HCT116 (cell line): ENCODE measurements around the gene GMEB2. TPM values are rescaled to one million over a fixed set of nuclear protein-coding genes. Genes with fewer than 3 reads are reported as not detected.

Experiments
- ATAC-seq: fragments of 200-7000 bp; cut with Tn5 transposase; 2 replicates; pipeline ENCODE4 v1.9.1; 2020; ENCODE audit warnings: mild to moderate bottlenecking, moderate library complexity
- BruUV-seq: library from RNA; stranded (reverse); fragments of 400-500 nt; replicated peaks from 2 replicates; lab custom pipeline; 2021; lab: Mats Ljungman, UMichigan
- CTCF ChIA-PET: fragments of 300-600 bp; sonication (Branson Sonifier 250); formaldehyde crosslinking; loops from one replicate; lab custom pipeline; 2021; ENCODE audit warnings: antibody characterized with exemption; lab: Charles Lee
- POLR2A ChIA-PET: fragments of 300-600, 350-600 bp; sonication (Branson Sonifier 250); formaldehyde crosslinking; loops from one replicate; lab custom pipeline; 2021; ENCODE audit warnings: antibody characterized with exemption; lab: Charles Lee
- RAD21 ChIA-PET, 2 experiments: fragments of 300-600 bp; sonication (Branson Sonifier 250); formaldehyde crosslinking; loops; one replicate each; lab custom pipeline; 2023; ENCODE audit warnings: low total read pairs in 2 of 2; ENCODE audit not compliant: uncharacterized antibody in 2 of 2, unreplicated experiment in 2 of 2, low non-redundant PET in 1 of 2; lab: Charles Lee
- DNase-seq: peaks from one replicate; pipeline ENCODE4 v3.0.0-alpha.2; 2010; ENCODE audit warnings: low read depth, low spot score
- H2AFZ ChIP-seq: fragments of 200-600 bp; shearing (Covaris generic), sonication (generic); 2 replicates; pipeline ENCODE4 v1.6.1; 2017; ENCODE audit warnings: low read depth, mixed run types, mixed read lengths, antibody characterized with exemption, low read length; ENCODE audit not compliant: poor library complexity, severe bottlenecking
- H3K27ac ChIP-seq: 2 replicates; pipeline ENCODE4 v1.5.1; 2012; ENCODE audit warnings: low read depth, low read length
- H3K27me3 ChIP-seq: fragments of 200-600 bp; sonication (generic); 2 replicates; pipeline ENCODE4 v1.6.1; 2016; ENCODE audit warnings: mixed run types, low read length, mixed read lengths; ENCODE audit not compliant: insufficient read depth
- H3K36me3 ChIP-seq, 2 experiments: fragments of 200-500 bp in 1 of 2; fragments of 200-600 bp in 1 of 2; sonication (Bioruptor generic) in 1 of 2; sonication (generic) in 1 of 2; 2 replicates each; pipeline versions ENCODE4 v1.5.1 to v1.6.1; 2014 to 2016; ENCODE audit warnings: low read length in 2 of 2, inconsistent platforms in 1 of 2, mixed read lengths in 1 of 2, mixed run types in 1 of 2; ENCODE audit not compliant: insufficient read depth in 2 of 2, control insufficient read depth in 1 of 2
- H3K4me1 ChIP-seq, 2 experiments: fragments of 200-600 bp in 1 of 2; sonication (generic) in 1 of 2; 2 replicates each; pipeline versions ENCODE4 v1.5.1 to v1.6.1; 2012 to 2017; ENCODE audit warnings: low read length in 2 of 2, inconsistent platforms in 1 of 2, mild to moderate bottlenecking in 1 of 2, mixed read lengths in 1 of 2, mixed run types in 1 of 2, moderate library complexity in 1 of 2; ENCODE audit not compliant: insufficient read depth in 2 of 2, control insufficient read depth in 1 of 2
- H3K4me2 ChIP-seq: fragments of 200-600 bp; sonication (generic); 2 replicates; pipeline ENCODE4 v1.6.1; 2017; ENCODE audit warnings: mixed run types, low read length, mixed read lengths
- H3K4me3 ChIP-seq, 2 experiments: fragments of 200-600 bp in 1 of 2; sonication (generic) in 1 of 2; replicated peaks in 1 of 2; 2 replicates each; pipeline ENCODE4 v1.5.1; 2011 to 2016; ENCODE audit warnings: low read length in 2 of 2, control low read depth in 1 of 2, low read depth in 1 of 2, mild to moderate bottlenecking in 1 of 2, mixed read lengths in 1 of 2, mixed run types in 1 of 2
- H3K79me2 ChIP-seq: fragments of 200-600 bp; sonication (generic); 2 replicates; pipeline ENCODE4 v1.6.1; 2017; ENCODE audit warnings: mild to moderate bottlenecking, mixed run types, low read length, moderate library complexity, mixed read lengths; ENCODE audit not compliant: insufficient read depth
- H3K9ac ChIP-seq: fragments of 200-600 bp; sonication (generic); 2 replicates; pipeline ENCODE4 v1.6.1; 2016; ENCODE audit warnings: low read length, mixed read lengths
- H3K9me2 ChIP-seq: fragments of 200-600 bp; sonication (generic), shearing (Covaris generic); 2 replicates; pipeline ENCODE4 v1.6.1; 2017; ENCODE audit warnings: mixed run types, mild to moderate bottlenecking, moderate library complexity; ENCODE audit not compliant: insufficient read depth
- H3K9me3 ChIP-seq, 2 experiments: fragments of 200-500 bp in 1 of 2; fragments of 200-600 bp in 1 of 2; sonication (Bioruptor generic) in 1 of 2; sonication (generic) in 1 of 2; 2 replicates each; pipeline ENCODE4 v1.6.1; 2014 to 2017; ENCODE audit warnings: low read length in 2 of 2, mixed read lengths in 2 of 2, inconsistent platforms in 1 of 2, low read depth in 1 of 2, mild to moderate bottlenecking in 1 of 2, mixed run types in 1 of 2, moderate library complexity in 1 of 2; ENCODE audit not compliant: control insufficient read depth in 1 of 2, insufficient read depth in 1 of 2
- H4K20me1 ChIP-seq: fragments of 200-600 bp; sonication (generic), shearing (Covaris generic); 2 replicates; pipeline ENCODE4 v1.6.1; 2017; ENCODE audit warnings: mixed run types, mild to moderate bottlenecking, moderate library complexity; ENCODE audit not compliant: insufficient read depth
- ATF3 ChIP-seq: IDR thresholded peaks from 2 replicates; pipeline ENCODE4 v1.6.1; 2012
- CBX3 ChIP-seq: IDR thresholded peaks from 2 replicates; pipeline ENCODE4 v1.6.1; 2012; ENCODE audit warnings: low read depth
- CEBPB ChIP-seq: IDR thresholded peaks from 2 replicates; pipeline ENCODE4 v1.6.1; 2012; ENCODE audit warnings: low read depth
- CTCF ChIP-seq, 3 experiments: fragments of 200-600 bp in 1 of 3; sonication (generic) in 1 of 3; IDR thresholded peaks in 2 of 3; conservative IDR thresholded peaks in 1 of 3; 2 replicates each; pipeline ENCODE4 v1.5.1; 2012 to 2017; ENCODE audit warnings: low read depth in 2 of 3, low read length in 2 of 3, antibody characterized with exemption in 1 of 3, borderline replicate concordance in 1 of 3, control low read depth in 1 of 3, mild to moderate bottlenecking in 1 of 3, mixed read lengths in 1 of 3, mixed run types in 1 of 3, moderate library complexity in 1 of 3; ENCODE audit not compliant: insufficient read depth in 1 of 3
- EGR1 ChIP-seq: IDR thresholded peaks from 2 replicates; pipeline ENCODE4 v1.6.1; 2012; ENCODE audit warnings: low read depth
- EZH2 ChIP-seq: fragments of 200-600 bp; sonication (generic); IDR thresholded peaks from 2 replicates; pipeline ENCODE4 v1.6.1; 2017; ENCODE audit warnings: antibody characterized with exemption, mixed run types
- EZH2phosphoT487 ChIP-seq: fragments of 200-600 bp; IDR thresholded peaks from 2 replicates; pipeline ENCODE4 v1.6.1; 2018; ENCODE audit warnings: antibody characterized with exemption, borderline replicate concordance
- JUND ChIP-seq: IDR thresholded peaks from 2 replicates; pipeline ENCODE4 v1.6.1; 2012
- POLR2A ChIP-seq: IDR thresholded peaks from 2 replicates; pipeline ENCODE4 v1.7.0; 2011; ENCODE audit warnings: borderline replicate concordance; ENCODE audit not compliant: insufficient read depth, insufficient read length; ENCODE audit errors: extremely low read depth
- POLR2AphosphoS5 ChIP-seq: IDR thresholded peaks from 2 replicates; pipeline ENCODE4 v1.6.1; 2011; ENCODE audit warnings: mild to moderate bottlenecking, low read depth, low read length, moderate library complexity
- RAD21 ChIP-seq: IDR thresholded peaks from 2 replicates; pipeline ENCODE4 v1.6.1; 2012; ENCODE audit warnings: low read depth, mild to moderate bottlenecking
- REST ChIP-seq: IDR thresholded peaks from 2 replicates; pipeline ENCODE4 v1.6.1; 2012; ENCODE audit warnings: low read depth
- SIN3A ChIP-seq: IDR thresholded peaks from 2 replicates; pipeline ENCODE4 v1.6.1; 2012; ENCODE audit warnings: low read depth
- SP1 ChIP-seq: IDR thresholded peaks from 2 replicates; pipeline ENCODE4 v1.6.1; 2012; ENCODE audit warnings: low read depth
- YY1 ChIP-seq: IDR thresholded peaks from 2 replicates; pipeline ENCODE4 v1.6.1; 2011; ENCODE audit warnings: low read length, low read depth, moderate library complexity, mild to moderate bottlenecking; ENCODE audit not compliant: insufficient replicate concordance; ENCODE audit errors: extremely low read depth
- ZBTB33 ChIP-seq: IDR thresholded peaks from 2 replicates; pipeline ENCODE4 v1.6.1; 2011; ENCODE audit warnings: mild to moderate bottlenecking, low read length, moderate library complexity; ENCODE audit not compliant: insufficient replicate concordance; ENCODE audit errors: extremely low read depth
- ZNF274 ChIP-seq: fragments of 200-500 bp; sonication (Bioruptor generic); IDR thresholded peaks from 2 replicates; pipeline ENCODE4 v1.6.1; 2014; ENCODE audit warnings: mild to moderate bottlenecking, low read depth, low read length, inconsistent platforms
- intact Hi-C: fragments of 100-400 bp; cut with micrococcal nuclease; formaldehyde crosslinking; loops from 2 replicates; pipeline ENCODE4 v1.10.0; 2022
- total RNA-seq: library from RNA; stranded (reverse); gene quantifications from one replicate; pipeline ENCODE4 v1.2.1, GENCODE V29; 2021; ENCODE audit not compliant: unreplicated experiment

Gene GMEB2
- total RNA-seq, 1 experiment from 2014 or later = 13.9 TPM

- H3K79me2 ChIP-seq = peaks cover 18% of the 10 kb centered on the region; the same call in 1 of the 2 replicates
- RAD21 ChIA-PET = no interaction called here
Measured at GRCh38 chr20:63668351-63668750, 41.5 kb upstream of the GMEB2 start.

More at GRCh38 chr20:63668351-63668750, 41.5 kb upstream of the GMEB2 start:
- no peak overlapping the region for H2AFZ ChIP-seq
- POLR2A ChIA-PET = no interaction called here
- BruUV-seq = no TSS peak
- intact Hi-C loops = no loop called here
- no peak for TF ChIP-seq POLR2A
- no peak for TF ChIP-seq CBX3
- TF ChIP-seq YY1 = no peak
- no peak for TF ChIP-seq POLR2AphosphoS5
- TF ChIP-seq ZNF274 = no peak
- no peak for TF ChIP-seq RAD21
- no peak for TF ChIP-seq EZH2
- TF ChIP-seq SIN3A = no peak
- TF ChIP-seq REST = no peak
- TF ChIP-seq EGR1 = no peak
- TF ChIP-seq CEBPB = no peak
- TF ChIP-seq CTCF (IDR thresholded peaks at IDR 0.05 in 2 of 3, conservative IDR thresholded peaks at IDR 0.05 in 1 of 3; ENCODE audit: borderline replicate concordance in 1 of 3, insufficient read depth in 1 of 3, low read depth in 2 of 3, low read length in 2 of 3) = no peak
- TF ChIP-seq ATF3 = no peak
- no peak for TF ChIP-seq EZH2phosphoT487
- no peak for TF ChIP-seq SP1
- TF ChIP-seq ZBTB33 = no peak
- TF ChIP-seq JUND = no peak
- peaks cover 12 to 37% of the 10 kb centered on the region in 2 experiments for H3K36me3 ChIP-seq
- H4K20me1 ChIP-seq = no peaks in the 10 kb centered on the region
- no peak overlapping the region for H3K9ac ChIP-seq
- no peaks in the 10 kb centered on the region for H3K27me3 ChIP-seq
- H3K9me2 ChIP-seq = no peaks in the 10 kb centered on the region
- no peak overlapping the region for H3K27ac ChIP-seq
- H3K4me3 ChIP-seq = no peak overlapping the region
- H3K4me2 ChIP-seq = no peak overlapping the region
- ATAC-seq (no peak), DNase-seq (no peak)
- CTCF ChIA-PET = no interaction called here
- H3K4me1 ChIP-seq = no peaks in the 10 kb centered on the region
- H3K9me3 ChIP-seq = no peaks in the 10 kb centered on the region
